ENCODE data around the gene TPCN2. TPM values are rescaled to one million over a fixed set of nuclear protein-coding genes. Genes with fewer than 3 reads are reported as not detected.
A peak's percentile ranks its signal among the peaks of the same experiment; 100 is the strongest.

Gene TPCN2
- total and polyA plus RNA-seq, 12 donors: 3.4 to 19.2 (median 7.8) TPM

DNA sequence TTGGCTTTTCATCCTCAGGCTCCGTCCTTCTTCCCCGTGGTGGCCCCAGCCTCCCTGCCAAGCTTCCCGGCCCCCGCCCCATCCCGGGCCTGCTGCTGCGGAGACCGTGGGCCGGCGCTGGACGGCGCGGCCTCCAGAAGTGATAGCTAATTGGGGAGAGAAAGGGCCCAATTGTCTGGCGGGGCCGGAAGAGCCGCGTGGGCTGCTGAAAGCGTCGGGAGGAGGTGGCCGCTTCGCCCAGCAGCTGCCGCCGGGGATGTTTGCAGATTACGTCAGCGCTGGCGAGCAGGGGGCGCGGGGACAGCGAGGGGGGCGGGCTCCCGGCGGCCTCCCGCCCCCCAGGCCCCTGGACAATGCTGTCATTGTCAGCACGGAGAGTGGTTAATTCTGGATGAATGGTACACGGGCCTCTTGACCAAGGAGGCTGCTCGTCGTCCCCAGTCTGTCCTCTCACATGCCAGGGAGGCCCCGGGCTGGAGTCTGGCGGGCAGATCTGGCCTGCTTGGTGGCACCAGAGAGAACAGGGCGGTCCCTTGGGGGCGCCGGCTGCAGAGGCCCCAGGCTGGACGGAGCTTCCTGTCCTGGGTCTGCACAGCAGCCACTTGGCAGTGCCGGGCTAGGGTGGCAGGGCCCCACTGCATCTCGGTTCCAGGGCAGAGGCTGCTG is 108.6 kb downstream of the TPCN2 start:
- peak overlapping the region in 3 of 10 donors; percentile 4 to 9 (median 6) for H3K4me3 ChIP-seq
- H3K9me3 ChIP-seq: no peaks in the 10 kb centered on the region
- peak overlapping the region; percentile 33 to 85 (median 78) for H3K27ac ChIP-seq
- H3K27me3 ChIP-seq: peaks cover 0 to 16% (median 0%) of the 10 kb centered on the region in 7 donors
- H3K36me3 ChIP-seq: no peaks in the 10 kb centered on the region
- 20 to 21% methylated on average over 44 of the region's 44 CpGs for WGBS, 2 donors
- H3K4me1 ChIP-seq: peaks cover 20 to 81% (median 46%) of the 10 kb centered on the region in 9 donors
- peak; percentile 66 to 76 for DNase-seq
- ATAC-seq: peak; percentile 52 to 80 (median 74)
- TF ChIP-seq, protein P1, sequence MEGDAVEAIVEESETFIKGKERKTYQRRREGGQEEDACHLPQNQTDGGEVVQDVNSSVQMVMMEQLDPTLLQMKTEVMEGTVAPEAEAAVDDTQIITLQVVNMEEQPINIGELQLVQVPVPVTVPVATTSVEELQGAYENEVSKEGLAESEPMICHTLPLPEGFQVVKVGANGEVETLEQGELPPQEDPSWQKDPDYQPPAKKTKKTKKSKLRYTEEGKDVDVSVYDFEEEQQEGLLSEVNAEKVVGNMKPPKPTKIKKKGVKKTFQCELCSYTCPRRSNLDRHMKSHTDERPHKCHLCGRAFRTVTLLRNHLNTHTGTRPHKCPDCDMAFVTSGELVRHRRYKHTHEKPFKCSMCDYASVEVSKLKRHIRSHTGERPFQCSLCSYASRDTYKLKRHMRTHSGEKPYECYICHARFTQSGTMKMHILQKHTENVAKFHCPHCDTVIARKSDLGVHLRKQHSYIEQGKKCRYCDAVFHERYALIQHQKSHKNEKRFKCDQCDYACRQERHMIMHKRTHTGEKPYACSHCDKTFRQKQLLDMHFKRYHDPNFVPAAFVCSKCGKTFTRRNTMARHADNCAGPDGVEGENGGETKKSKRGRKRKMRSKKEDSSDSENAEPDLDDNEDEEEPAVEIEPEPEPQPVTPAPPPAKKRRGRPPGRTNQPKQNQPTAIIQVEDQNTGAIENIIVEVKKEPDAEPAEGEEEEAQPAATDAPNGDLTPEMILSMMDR (IDR thresholded peaks at IDR 0.05): no peak
- intact Hi-C loops (cut with DNase I): no loop called here

DNA sequence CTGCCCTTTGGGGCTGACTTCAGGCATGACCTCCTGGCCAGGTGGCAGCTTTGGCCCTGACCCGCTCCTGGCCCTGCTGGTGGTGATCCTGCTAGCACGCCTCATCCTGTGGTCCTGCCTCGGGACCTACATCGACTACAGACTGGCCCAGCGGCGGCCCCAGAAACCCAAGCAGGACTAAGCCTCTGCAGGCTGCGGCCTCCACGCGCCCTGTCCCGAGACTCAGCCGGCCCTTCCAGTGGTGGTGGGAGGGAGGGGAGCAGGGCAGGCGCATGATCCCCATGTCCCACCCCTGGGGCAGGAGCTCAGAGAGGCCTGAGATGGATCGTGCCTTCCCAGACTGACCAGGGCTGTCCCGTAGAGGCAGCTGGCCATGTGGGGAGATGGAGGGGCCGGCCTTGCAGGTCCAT is 109.1 kb downstream of the TPCN2 start:
- WGBS, 2 donors: 86 to 89% methylated on average over 15 of the region's 15 CpGs
- Histone ChIP-seq H3K4me3 (peak overlapping the region in 1 of 10 donors; percentile 4), H3K27me3 (peaks cover 0 to 16% (median 0%) of the 10 kb centered on the region in 7 donors), H3K36me3 (no peaks in the 10 kb centered on the region), H3K9me3 (peaks cover 0 to 4% (median 0%) of the 10 kb centered on the region in 11 donors), H3K27ac (peak overlapping the region in 8 of 10 donors; percentile 36 to 85 (median 81)), H3K4me1 (peaks cover 20 to 75% (median 46%) of the 10 kb centered on the region in 9 donors)
- TF ChIP-seq, protein P1 (IDR thresholded peaks at IDR 0.05): no peak
- no peak for ATAC-seq
- intact Hi-C loops (cut with DNase I): no loop called here
- DNase-seq: no peak

DNA sequence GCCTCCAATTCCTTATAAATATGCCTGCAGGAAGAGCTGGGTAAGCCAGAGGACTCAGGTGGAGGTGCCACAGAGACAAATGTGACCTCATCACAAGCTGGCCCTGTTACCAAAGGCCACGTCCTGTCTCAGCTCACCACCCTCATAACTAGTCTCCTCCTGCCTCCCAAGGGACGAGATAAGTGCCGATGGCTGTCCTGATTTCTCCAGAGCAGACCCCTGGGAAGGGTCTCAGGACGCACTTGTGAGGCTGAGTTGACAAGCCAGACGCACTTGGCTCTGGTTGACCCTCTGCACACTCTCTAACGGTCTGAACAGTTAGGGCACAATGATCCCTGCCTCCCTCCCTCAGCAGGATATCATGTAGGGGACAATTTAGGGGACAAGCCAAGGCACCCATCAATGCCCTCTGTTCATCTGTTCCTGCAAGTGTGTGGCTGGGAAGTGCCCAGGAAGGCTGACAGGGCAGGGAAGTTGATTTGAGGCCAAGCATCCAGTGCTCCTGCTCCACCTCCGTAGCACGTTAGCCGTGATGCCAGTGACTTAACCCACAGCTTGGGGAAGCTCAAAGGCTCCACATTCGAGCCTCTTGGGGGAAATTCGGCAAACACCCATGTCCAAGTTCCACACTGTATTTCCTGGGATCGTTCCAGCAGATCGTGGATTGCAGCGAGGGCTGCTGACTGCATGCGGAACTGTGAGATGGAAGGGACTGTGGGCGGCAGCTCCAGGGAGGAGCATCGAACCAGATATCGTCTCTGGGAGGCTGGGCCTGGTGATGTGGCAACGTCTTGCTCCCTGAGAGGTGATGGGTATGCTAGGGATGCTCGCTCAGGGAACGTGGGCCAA is 109.8 kb downstream of the TPCN2 start:
- 80 to 81% methylated on average over 21 of the region's 21 CpGs for WGBS, 2 donors
- H3K36me3 ChIP-seq: no peaks in the 10 kb centered on the region
- peaks cover 20 to 72% (median 46%) of the 10 kb centered on the region in 9 donors for H3K4me1 ChIP-seq
- H3K9me3 ChIP-seq: peaks cover 0 to 11% (median 0%) of the 10 kb centered on the region in 11 donors
- no peak for DNase-seq
- peaks cover 0 to 16% (median 0%) of the 10 kb centered on the region in 7 donors for H3K27me3 ChIP-seq
- no peak for ATAC-seq
- intact Hi-C loops (cut with DNase I): no loop called here
- H3K27ac ChIP-seq: peak overlapping the region in 6 of 10 donors; percentile 36 to 85 (median 82)
- TF ChIP-seq, protein P1 (IDR thresholded peaks at IDR 0.05): no peak
- H3K4me3 ChIP-seq: no peak overlapping the region

DNA sequence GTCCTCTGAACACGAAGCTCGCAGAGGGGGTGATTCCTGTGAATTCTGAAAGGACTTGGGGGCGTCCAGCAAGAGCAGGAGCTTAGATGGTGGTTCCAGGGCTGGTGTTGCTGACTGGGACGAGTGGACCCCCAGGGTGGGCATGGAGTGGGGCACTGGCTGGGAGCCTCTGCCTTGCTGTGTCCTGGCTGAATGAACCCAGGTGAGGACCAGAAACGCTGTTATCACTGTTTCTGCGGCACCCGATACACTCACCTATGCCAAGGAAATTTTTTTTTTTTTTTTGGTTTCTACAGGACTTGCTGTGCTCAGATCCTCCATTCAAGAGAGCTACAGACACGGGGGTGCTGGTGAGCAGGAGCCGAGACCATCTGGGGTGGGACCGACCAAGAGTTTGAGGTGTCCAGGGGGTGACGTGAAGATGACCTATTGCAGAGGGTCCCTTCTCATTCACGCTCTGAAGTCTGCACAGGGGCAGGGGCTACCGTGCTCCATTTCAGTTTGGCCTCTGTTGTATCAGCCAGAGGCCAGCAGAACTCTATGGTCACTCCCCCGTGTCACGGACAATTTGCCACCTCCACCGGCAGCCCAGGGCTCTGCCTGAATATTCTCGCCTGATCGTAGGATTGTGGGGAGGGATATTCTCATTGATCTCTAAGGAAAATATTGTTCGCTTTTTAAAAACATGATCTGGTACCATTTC is 110.6 kb downstream of the TPCN2 start:
- H3K36me3 ChIP-seq: no peaks in the 10 kb centered on the region
- ATAC-seq (no peak), DNase-seq (no peak)
- peaks cover 0 to 19% (median 0%) of the 10 kb centered on the region in 11 donors for H3K9me3 ChIP-seq
- H3K27ac ChIP-seq: peak overlapping the region in 2 of 10 donors; percentile 81 to 85
- H3K4me3 ChIP-seq: no peak overlapping the region
- intact Hi-C loops (cut with DNase I): no loop called here
- WGBS, 2 donors: 93 to 96% methylated on average over 19 of the region's 19 CpGs
- peaks cover 0 to 16% (median 0%) of the 10 kb centered on the region in 7 donors for H3K27me3 ChIP-seq
- TF ChIP-seq, protein P1 (IDR thresholded peaks at IDR 0.05): no peak
- peaks cover 20 to 65% (median 46%) of the 10 kb centered on the region in 9 donors for H3K4me1 ChIP-seq

Measured in heart right ventricle (tissue), 16 donors.